Breast epithelium (tissue), 4 donors: Measurements from ENCODE around the gene TMEM273. TPM values are rescaled to one million over a fixed set of nuclear protein-coding genes. Genes with fewer than 3 reads are reported as not detected.

Experiments used
- DNase-seq, 2 donors: peaks; one replicate each; pipeline ENCODE4 v3.0.0-alpha.2; 2019; ENCODE audit warnings: low spot score in 2 of 2
- H3K27ac ChIP-seq, 2 donors: fragments of 200-600 bp; sonication (generic) in 1 of 2; one replicate each; pipeline ENCODE4 v1.5.1; 2016 to 2019; ENCODE audit warnings: mild to moderate bottlenecking in 1 of 2
- H3K27me3 ChIP-seq, 2 donors: fragments of 200-600 bp; sonication (generic) in 1 of 2; one replicate each; pipeline versions ENCODE4 v1.5.1 to v1.6.0; 2017 to 2019; ENCODE audit warnings: control low read depth in 1 of 2, mild to moderate bottlenecking in 1 of 2
- H3K36me3 ChIP-seq: fragments of 200-600 bp; one replicate; pipeline ENCODE4 v1.5.1; 2019
- H3K4me1 ChIP-seq, 2 donors: fragments of 200-600 bp; sonication (generic); one replicate each; pipeline ENCODE4 v1.5.1; 2016 to 2019; ENCODE audit warnings: control low read depth in 1 of 2
- H3K4me3 ChIP-seq, 3 donors: fragments of 200-600 bp; sonication (generic); 1 replicate in 2 of 3; 2 replicates in 1 of 3; pipeline ENCODE4 v1.5.1; 2016 to 2019; ENCODE audit warnings: mild to moderate bottlenecking in 3 of 3, moderate library complexity in 2 of 3
- H3K9me3 ChIP-seq, 2 donors: fragments of 200-600 bp; sonication (generic) in 1 of 2; one replicate each; pipeline ENCODE4 v1.5.1; 2016 to 2019; ENCODE audit warnings: control low read depth in 1 of 2
- CTCF ChIP-seq, 3 donors: fragments of 450-650 bp; IDR thresholded peaks; one replicate each; pipeline ENCODE4 v1.5.1; 2016 to 2017; ENCODE audit warnings: antibody characterized with exemption in 3 of 3, mild to moderate bottlenecking in 3 of 3, moderate library complexity in 3 of 3
- POLR2A ChIP-seq: fragments of 450-650 bp; IDR thresholded peaks from one replicate; pipeline ENCODE4 v1.6.1; 2016; ENCODE audit warnings: antibody characterized with exemption, mild to moderate bottlenecking, moderate library complexity
- POLR2AphosphoS5 ChIP-seq, 3 donors: sonication (generic); formaldehyde crosslinking; IDR thresholded peaks; one replicate each; pipeline ENCODE4 v1.6.1; 2017; ENCODE audit warnings: antibody characterized with exemption in 3 of 3
- intact Hi-C: fragments of 100-400 bp; cut with DNase I; formaldehyde crosslinking; loops from one replicate; pipeline ENCODE4 v1.15.1; 2023; ENCODE audit warnings: low total_unique reads
- total RNA-seq, 3 donors: library from RNA; depleted of rRNA; stranded (reverse); fragments of >200 nt; gene quantifications; one replicate each; pipeline ENCODE4 v1.1.0, GENCODE V29; 2016

TMEM273 gene
- total RNA-seq, 3 donors from 2014 or later: 9.1 to 29.8 (median 18.4) TPM

- no peaks in the 10 kb centered on the region for H3K36me3 ChIP-seq
- H3K4me3 ChIP-seq: no peak overlapping the region
- no peaks in the 10 kb centered on the region for H3K4me1 ChIP-seq
- TF ChIP-seq POLR2A: no peak
- TF ChIP-seq POLR2AphosphoS5 (IDR thresholded peaks at IDR 0.05): no peak
- no peak for TF ChIP-seq CTCF (IDR thresholded peaks at IDR 0.05)
- no peak overlapping the region for H3K27ac ChIP-seq
- DNase-seq: no peak
- H3K9me3 ChIP-seq: no peaks in the 10 kb centered on the region
- no peaks in the 10 kb centered on the region for H3K27me3 ChIP-seq
- intact Hi-C loops: no loop called here
These were observed 26.1 kb downstream of the TMEM273 start for GRCh38 chr10:49162063-49162462.

GRCh38 chr10:49161411-49161997, 26.7 kb downstream of the TMEM273 start:
- Histone ChIP-seq H3K36me3 (no peaks in the 10 kb centered on the region), H3K4me1 (no peaks in the 10 kb centered on the region), H3K9me3 (no peaks in the 10 kb centered on the region), H3K27me3 (no peaks in the 10 kb centered on the region), H3K4me3 (no peak overlapping the region), H3K27ac (no peak overlapping the region)
- TF ChIP-seq POLR2A (no peak), CTCF (IDR thresholded peaks at IDR 0.05) (no peak), POLR2AphosphoS5 (IDR thresholded peaks at IDR 0.05) (no peak)
- intact Hi-C loops: no loop called here
- no peak for DNase-seq

GRCh38 chr10:49160814-49161213, 27.4 kb downstream of the TMEM273 start:
- no peak overlapping the region for H3K4me3 ChIP-seq
- H3K4me1 ChIP-seq: no peaks in the 10 kb centered on the region
- no peak for TF ChIP-seq POLR2AphosphoS5 (IDR thresholded peaks at IDR 0.05)
- no peak for TF ChIP-seq CTCF (IDR thresholded peaks at IDR 0.05)
- TF ChIP-seq POLR2A: no peak
- H3K27me3 ChIP-seq: no peaks in the 10 kb centered on the region
- H3K9me3 ChIP-seq: no peaks in the 10 kb centered on the region
- no peak for DNase-seq
- H3K27ac ChIP-seq: no peak overlapping the region
- intact Hi-C loops: no loop called here
- no peaks in the 10 kb centered on the region for H3K36me3 ChIP-seq

GRCh38 chr10:49160110-49160509, 28.1 kb downstream of the TMEM273 start:
- no peaks in the 10 kb centered on the region for H3K4me1 ChIP-seq
- H3K27ac ChIP-seq: no peak overlapping the region
- H3K27me3 ChIP-seq: no peaks in the 10 kb centered on the region
- TF ChIP-seq POLR2A (no peak), CTCF (IDR thresholded peaks at IDR 0.05) (no peak), POLR2AphosphoS5 (IDR thresholded peaks at IDR 0.05) (no peak)
- intact Hi-C loops: no loop called here
- no peaks in the 10 kb centered on the region for H3K36me3 ChIP-seq
- no peaks in the 10 kb centered on the region for H3K9me3 ChIP-seq
- no peak for DNase-seq
- H3K4me3 ChIP-seq: no peak overlapping the region

- intact Hi-C loops: loop anchor here (5.0 kb wide), 1 partner anchor 717 kb away; no protein-coding TSS in a partner anchor
- H3K36me3 ChIP-seq: no peaks in the 10 kb centered on the region
- no peaks in the 10 kb centered on the region for H3K27me3 ChIP-seq
- DNase-seq: no peak
- H3K9me3 ChIP-seq: no peaks in the 10 kb centered on the region
- no peak overlapping the region for H3K27ac ChIP-seq
- TF ChIP-seq POLR2A: no peak
- TF ChIP-seq CTCF (IDR thresholded peaks at IDR 0.05): no peak
- no peak for TF ChIP-seq POLR2AphosphoS5 (IDR thresholded peaks at IDR 0.05)
- H3K4me1 ChIP-seq: no peaks in the 10 kb centered on the region
- no peak overlapping the region for H3K4me3 ChIP-seq
These were observed 29.3 kb downstream of the TMEM273 start for GRCh38 chr10:49158915-49159314.
